ENCODE measurements around the gene SLC6A4. TPM values are rescaled to one million over a fixed set of nuclear protein-coding genes. Genes with fewer than 3 reads are reported as not detected.

SLC6A4 gene
- total RNA-seq, 4 donors from 2014 or later: 10.7 to 156 (median 109) TPM

- Histone ChIP-seq H3K36me3 (peaks cover 0 to 29% (median 4%) of the 10 kb centered on the region in 3 donors), H3K9me3 (no peaks in the 10 kb centered on the region), H3K4me1 (no peaks in the 10 kb centered on the region), H3K4me3 (no peak overlapping the region), H3K27ac (no peak overlapping the region), H3K27me3 (no peaks in the 10 kb centered on the region)
- TF ChIP-seq CTCF (IDR thresholded peaks at IDR 0.05) (no peak), POLR2A (IDR thresholded peaks at IDR 0.05) (no peak)
- no peak for DNase-seq
Observed at GRCh38 chr17:30244853-30245385, 9.4 kb upstream of the SLC6A4 start.

GRCh38 chr17:30243568-30243967 lies 8.1 kb upstream of the SLC6A4 start:
- Histone ChIP-seq H3K9me3 (no peaks in the 10 kb centered on the region), H3K36me3 (peaks cover 0 to 18% (median 0%) of the 10 kb centered on the region in 3 donors), H3K27ac (no peak overlapping the region), H3K4me1 (no peaks in the 10 kb centered on the region), H3K27me3 (no peaks in the 10 kb centered on the region), H3K4me3 (no peak overlapping the region)
- DNase-seq: no peak
- TF ChIP-seq CTCF (IDR thresholded peaks at IDR 0.05): no peak
- no peak for TF ChIP-seq POLR2A (IDR thresholded peaks at IDR 0.05)

GRCh38 chr17:30243002-30243401 lies 7.5 kb upstream of the SLC6A4 start:
- H3K36me3 ChIP-seq: peaks cover 0 to 13% (median 0%) of the 10 kb centered on the region in 3 donors
- no peaks in the 10 kb centered on the region for H3K9me3 ChIP-seq
- no peak for DNase-seq
- TF ChIP-seq POLR2A (IDR thresholded peaks at IDR 0.05) (no peak), CTCF (IDR thresholded peaks at IDR 0.05) (no peak)
- H3K4me3 ChIP-seq: no peak overlapping the region
- no peak overlapping the region for H3K27ac ChIP-seq
- H3K4me1 ChIP-seq: no peaks in the 10 kb centered on the region
- no peaks in the 10 kb centered on the region for H3K27me3 ChIP-seq

- Histone ChIP-seq H3K36me3 (no peaks in the 10 kb centered on the region), H3K27ac (no peak overlapping the region), H3K4me1 (peaks cover 0 to 8% (median under 1%) of the 10 kb centered on the region in 4 donors), H3K9me3 (no peaks in the 10 kb centered on the region), H3K4me3 (no peak overlapping the region), H3K27me3 (no peaks in the 10 kb centered on the region)
- TF ChIP-seq CTCF (IDR thresholded peaks at IDR 0.05) (no peak), POLR2A (IDR thresholded peaks at IDR 0.05) (no peak)
- DNase-seq: no peak
Observed at GRCh38 chr17:30241051-30241450, 5.6 kb upstream of the SLC6A4 start.

GRCh38 chr17:30240177-30240576 lies 4.7 kb upstream of the SLC6A4 start:
- no peak for DNase-seq
- H3K27ac ChIP-seq: no peak overlapping the region
- no peak overlapping the region for H3K4me3 ChIP-seq
- H3K9me3 ChIP-seq: no peaks in the 10 kb centered on the region
- no peaks in the 10 kb centered on the region for H3K36me3 ChIP-seq
- TF ChIP-seq POLR2A (IDR thresholded peaks at IDR 0.05): no peak
- TF ChIP-seq CTCF (IDR thresholded peaks at IDR 0.05): no peak
- peaks cover 0 to 16% (median 8%) of the 10 kb centered on the region in 4 donors for H3K4me1 ChIP-seq
- no peaks in the 10 kb centered on the region for H3K27me3 ChIP-seq

- H3K27ac ChIP-seq: no peak overlapping the region
Observed at GRCh38 chr17:30239089-30239462, 3.6 kb upstream of the SLC6A4 start.

More at GRCh38 chr17:30239089-30239462, 3.6 kb upstream of the SLC6A4 start:
- DNase-seq: no peak
- no peaks in the 10 kb centered on the region for H3K36me3 ChIP-seq
- no peaks in the 10 kb centered on the region for H3K27me3 ChIP-seq
- H3K4me1 ChIP-seq: peaks cover 0 to 18% (median 8%) of the 10 kb centered on the region in 4 donors
- H3K4me3 ChIP-seq: no peak overlapping the region
- H3K9me3 ChIP-seq: no peaks in the 10 kb centered on the region
- TF ChIP-seq CTCF (IDR thresholded peaks at IDR 0.05): no peak
- TF ChIP-seq POLR2A (IDR thresholded peaks at IDR 0.05): no peak
